Islet precursor cell (in vitro differentiated cells): Measurements from ENCODE around the gene PDE4D.

ENCODE experiments used
- DNase-seq: peaks from one replicate; pipeline ENCODE4 v3.0.0-alpha.2; 2018

Gene PDE4D

GRCh38 chr5:59893429-59894227, at the start of gene PDE4D:
Gene PDE4D (minus strand): TSS chr5:59893726.
- DNase-seq = peak; percentile 93

DNA sequence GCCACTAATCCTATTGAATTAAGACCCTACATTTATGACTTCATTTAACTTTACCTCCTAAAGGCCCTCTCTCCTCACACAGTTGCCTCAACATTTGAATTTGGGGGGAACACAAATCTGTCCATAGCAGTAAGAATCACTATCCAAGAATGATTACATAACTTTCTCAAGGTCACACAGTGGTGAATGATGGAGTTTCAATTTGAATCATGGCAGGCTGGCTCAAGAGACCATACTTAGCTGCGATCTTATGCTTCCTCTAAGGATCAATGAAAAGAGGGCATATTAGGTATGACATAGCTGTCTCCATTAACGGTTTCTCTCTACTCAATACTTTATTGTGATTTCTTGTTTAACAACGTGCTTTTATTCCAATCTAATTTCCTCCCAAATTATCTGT, 44.1 kb upstream of the PDE4D start:
- no peak for DNase-seq

- DNase-seq = no peak
These were observed 29.9 kb upstream of the PDE4D start for GRCh38 chr5:59923465-59923864.

- DNase-seq = no peak
These were observed 28.7 kb upstream of the PDE4D start for GRCh38 chr5:59922220-59922619.

- DNase-seq = no peak
These were observed 28.3 kb upstream of the PDE4D start for GRCh38 chr5:59921816-59922215.

GRCh38 chr5:59919484-59919883, 26.0 kb upstream of the PDE4D start:
- DNase-seq = no peak

DNA sequence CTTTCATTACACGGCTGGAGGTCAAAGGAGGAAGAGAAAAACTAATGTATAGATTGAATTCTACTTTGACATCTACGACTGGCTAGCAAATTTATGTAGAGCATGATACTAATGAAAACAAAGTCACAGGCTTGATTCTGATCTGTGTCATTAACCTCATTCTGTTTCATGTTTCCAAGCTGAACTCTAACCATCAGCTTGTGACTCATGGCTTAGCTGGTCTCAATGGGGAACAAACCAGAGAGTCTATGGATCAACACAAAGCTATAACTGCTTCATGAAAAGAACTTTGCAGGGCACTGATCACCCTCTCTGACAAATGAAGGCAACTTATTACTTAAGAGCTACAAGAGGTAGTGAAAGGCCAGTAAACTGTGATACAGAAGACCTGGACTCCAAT, 23.6 kb upstream of the PDE4D start:
- DNase-seq = no peak

DNA sequence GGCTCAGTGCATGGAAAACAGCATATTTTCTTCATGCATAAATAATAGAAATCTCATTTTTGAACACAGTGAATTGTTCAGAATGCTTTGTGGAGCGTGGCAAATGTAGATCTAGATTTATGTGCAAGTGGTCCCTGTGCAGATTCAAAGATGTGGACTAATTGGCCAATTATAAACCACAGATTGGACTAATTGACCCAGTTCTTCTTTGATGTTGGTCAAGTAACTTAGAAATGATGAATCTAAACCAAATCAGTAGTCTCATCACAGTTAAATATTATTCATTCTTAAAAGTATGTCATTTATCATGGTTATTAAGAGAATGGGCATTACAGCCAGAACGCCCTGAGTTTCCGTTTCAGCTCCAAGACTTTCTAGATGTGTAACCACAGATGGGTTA, 11.7 kb upstream of the PDE4D start:
- no peak for DNase-seq

DNA sequence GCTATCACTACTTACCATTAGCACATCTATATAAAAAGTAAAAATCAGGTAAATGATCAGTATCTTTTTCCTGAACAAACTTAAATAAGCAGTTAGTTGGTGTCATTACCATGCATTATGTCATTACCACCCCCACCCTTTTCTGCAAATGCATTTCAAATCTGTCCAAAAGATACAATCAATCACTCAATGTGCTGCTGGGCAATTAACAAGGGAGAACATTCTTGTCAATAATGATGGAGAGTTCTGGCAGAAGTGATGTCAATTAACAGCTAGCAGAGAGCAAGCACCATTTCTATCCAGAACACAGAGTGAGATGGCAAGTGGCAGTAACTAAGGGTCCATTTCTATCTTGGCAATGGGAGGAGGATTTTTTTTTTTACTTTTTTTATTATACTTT, 3.5 kb upstream of the PDE4D start:
- DNase-seq = no peak

GRCh38 chr5:59891962-59892643, 1.4 kb downstream of the PDE4D start:
- no peak for DNase-seq

- DNase-seq = no peak
These were observed 6.3 kb downstream of the PDE4D start for GRCh38 chr5:59887274-59887673.

GRCh38 chr5:59874675-59875074, 18.9 kb downstream of the PDE4D start:
- DNase-seq = no peak

GRCh38 chr5:59873113-59873512, 20.4 kb downstream of the PDE4D start:
- peak; percentile 81 for DNase-seq

GRCh38 chr5:59866661-59867060, 26.9 kb downstream of the PDE4D start:
- DNase-seq = no peak

- DNase-seq = no peak
These were observed 28.8 kb downstream of the PDE4D start for GRCh38 chr5:59864718-59865117.

DNA sequence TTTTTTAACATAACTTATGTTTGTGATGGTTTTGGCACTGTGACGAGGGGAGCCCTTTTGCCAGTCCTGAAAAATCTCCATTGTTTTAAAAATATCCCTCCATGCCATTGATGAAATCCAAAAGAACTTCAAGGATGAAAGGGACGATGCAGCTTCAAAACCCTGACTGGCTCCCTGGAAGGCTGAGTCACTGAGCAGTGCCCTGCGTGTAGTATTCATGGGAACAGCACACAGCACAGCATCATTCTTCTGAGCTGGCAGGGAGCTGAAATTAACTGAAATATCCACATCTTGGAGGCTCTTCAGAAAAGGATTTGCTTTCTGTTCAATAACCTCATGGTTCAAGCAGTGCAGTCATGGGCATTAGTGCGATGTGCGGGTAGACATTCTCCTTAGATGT, 29.7 kb downstream of the PDE4D start:
- DNase-seq = no peak

DNA sequence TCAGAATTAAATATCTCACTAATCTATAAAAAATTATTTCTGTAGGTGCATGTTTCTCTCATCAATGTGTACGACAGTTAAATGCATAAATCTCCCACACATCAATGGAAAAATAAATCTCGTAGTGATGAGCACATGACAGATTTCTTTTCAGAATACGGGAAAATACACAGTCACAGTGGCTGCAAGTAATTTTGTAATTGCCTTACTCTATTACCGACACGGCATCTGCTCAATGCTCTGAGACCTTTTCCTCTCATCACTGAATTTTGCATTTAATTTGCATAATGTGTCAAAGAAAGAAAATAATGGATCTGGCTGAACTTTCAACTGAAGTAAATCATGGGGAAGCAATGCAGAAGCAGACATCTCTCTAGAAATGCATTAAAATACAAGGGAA, 37.2 kb downstream of the PDE4D start:
- no peak for DNase-seq

DNA sequence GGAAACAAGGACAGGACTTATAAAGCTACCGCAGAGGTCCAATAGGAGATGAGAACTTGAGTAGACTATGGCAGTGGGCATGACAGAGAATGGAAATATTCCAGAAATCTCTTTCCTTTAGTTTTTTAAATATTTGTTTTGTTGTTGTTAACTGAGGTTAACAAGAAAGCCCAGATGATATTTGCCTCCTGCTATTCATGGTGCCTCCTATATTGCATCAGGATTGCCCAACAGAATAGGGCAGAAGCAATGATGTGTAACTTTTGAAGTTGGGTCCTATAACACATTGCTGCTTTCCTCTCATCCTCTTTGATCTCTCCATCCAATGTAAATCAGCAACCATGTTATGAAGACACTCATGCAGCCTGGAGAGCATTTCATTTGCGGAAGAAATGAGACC, 42.8 kb downstream of the PDE4D start:
- DNase-seq = no peak

- DNase-seq = no peak
These were observed 45.9 kb downstream of the PDE4D start for GRCh38 chr5:59847586-59847985.

- no peak for DNase-seq
These were observed 47.8 kb downstream of the PDE4D start for GRCh38 chr5:59845730-59846129.

DNA sequence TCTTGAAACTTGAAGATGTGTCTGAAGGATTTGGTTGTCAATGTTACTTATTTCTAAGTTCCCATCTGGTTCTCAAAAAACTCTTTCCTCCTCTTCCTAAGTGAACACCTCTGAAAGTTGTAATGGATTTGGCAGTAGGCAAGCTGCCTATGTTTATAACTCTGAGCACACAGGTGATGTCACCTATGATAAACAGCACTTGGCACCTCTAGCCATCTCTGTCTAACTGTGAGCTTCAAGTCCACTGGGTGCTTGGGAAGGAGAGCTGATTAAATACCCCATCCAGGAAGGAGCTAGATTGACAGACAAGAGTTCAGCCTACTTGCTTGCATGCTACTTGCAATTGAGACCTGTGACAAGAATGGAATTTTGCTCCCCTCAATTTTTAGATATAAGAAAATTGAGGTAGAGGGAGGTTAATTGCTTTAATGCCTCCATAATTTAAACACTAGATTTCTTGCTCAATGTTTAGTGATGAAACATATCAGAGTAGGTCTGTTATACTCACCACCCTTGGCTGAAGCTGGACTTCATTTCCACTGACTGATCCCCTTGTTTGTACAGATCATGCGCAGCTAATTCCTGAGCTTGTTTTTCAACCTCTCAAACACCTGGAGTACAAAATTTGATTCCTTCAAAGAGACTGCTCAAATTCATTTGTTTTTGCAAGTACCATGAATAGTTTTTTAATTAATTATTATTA, 49.9 kb downstream of the PDE4D start:
- no peak for DNase-seq

GRCh38 chr5:59842999-59843398, 50.5 kb downstream of the PDE4D start:
- DNase-seq = no peak

DNA sequence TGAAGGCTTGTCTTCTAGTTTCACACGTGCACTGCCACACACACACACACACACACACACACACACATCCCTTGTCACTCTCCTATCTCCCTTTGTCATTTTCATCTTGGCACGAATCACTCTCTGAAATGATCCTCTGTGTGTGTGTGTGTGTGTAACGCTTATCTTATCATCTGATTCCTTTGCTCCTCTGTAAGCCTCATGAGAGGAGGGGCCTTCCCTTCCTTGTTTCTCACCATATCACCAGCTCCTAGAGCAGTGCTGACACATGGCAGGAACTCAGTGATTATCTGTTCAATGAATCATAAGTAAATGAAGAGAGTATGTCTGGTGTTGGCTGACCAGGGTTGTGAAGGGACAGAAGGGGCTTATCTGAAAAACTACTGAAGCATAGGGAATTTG, 53.3 kb downstream of the PDE4D start:
- DNase-seq = peak; percentile 90

DNA sequence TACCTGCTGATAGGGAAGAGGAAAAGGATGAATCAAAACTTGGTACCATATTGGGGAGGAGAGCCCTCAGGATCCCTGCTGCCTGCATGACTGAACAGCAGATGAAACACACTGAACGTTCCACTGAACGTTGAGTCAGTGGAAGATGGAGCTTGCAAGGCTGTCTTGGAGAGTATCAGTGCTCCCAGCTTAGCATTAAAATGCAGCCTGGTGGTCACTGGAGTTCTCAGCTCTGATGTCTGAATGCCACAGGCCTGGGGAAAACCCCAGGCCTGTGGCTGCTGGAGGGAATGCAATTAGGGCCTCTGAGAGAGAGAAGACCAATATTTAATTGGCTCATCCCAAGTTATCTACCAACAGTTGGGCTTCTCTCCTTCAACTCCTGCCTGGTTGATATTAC, 54.5 kb downstream of the PDE4D start:
- DNase-seq = peak; percentile 60
